ENCODE measurements around the gene ZDHHC20. TPM values are rescaled to one million over a fixed set of nuclear protein-coding genes. Genes with fewer than 3 reads are reported as not detected.
A peak's percentile ranks its signal among the peaks of the same experiment; 100 is the strongest.

Gene ZDHHC20
- total RNA-seq, 4 donors from 2014 or later, result 48.2 to 92.9 (median 69.5) TPM

DNA sequence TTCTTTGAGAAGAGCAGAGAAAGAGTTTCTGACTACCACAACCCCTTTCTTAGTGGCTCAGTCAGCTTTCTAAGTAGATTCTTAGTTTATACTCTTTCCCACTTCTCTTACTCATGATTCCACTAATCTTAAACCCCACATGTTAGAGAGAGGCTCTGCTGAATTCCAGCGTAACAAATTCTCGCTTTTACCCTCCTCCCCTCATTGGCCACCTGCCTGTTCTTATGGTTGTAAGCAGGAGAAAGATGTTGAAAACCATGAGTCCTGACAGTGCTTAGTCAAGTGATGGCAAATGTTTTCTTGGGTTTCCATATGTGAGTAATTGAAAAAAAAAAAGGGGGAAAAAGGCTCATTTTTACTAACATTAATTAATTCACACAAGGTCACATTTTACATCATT, 125.9 kb downstream of the ZDHHC20 start:
- H3K4me1 ChIP-seq, result no peaks in the 10 kb centered on the region
- H3K27ac ChIP-seq, result no peak overlapping the region
- no peaks in the 10 kb centered on the region for H3K9me3 ChIP-seq
- no peak for DNase-seq (ENCODE audit: low spot score in 2 of 2)
- WGBS, result 93% methylated on average over 2 of the region's 2 CpGs
- TF ChIP-seq EP300 (IDR thresholded peaks at IDR 0.05) (no peak), POLR2AphosphoS5 (IDR thresholded peaks at IDR 0.05) (no peak), POLR2A (IDR thresholded peaks at IDR 0.05) (no peak)
- TF ChIP-seq, protein P1, sequence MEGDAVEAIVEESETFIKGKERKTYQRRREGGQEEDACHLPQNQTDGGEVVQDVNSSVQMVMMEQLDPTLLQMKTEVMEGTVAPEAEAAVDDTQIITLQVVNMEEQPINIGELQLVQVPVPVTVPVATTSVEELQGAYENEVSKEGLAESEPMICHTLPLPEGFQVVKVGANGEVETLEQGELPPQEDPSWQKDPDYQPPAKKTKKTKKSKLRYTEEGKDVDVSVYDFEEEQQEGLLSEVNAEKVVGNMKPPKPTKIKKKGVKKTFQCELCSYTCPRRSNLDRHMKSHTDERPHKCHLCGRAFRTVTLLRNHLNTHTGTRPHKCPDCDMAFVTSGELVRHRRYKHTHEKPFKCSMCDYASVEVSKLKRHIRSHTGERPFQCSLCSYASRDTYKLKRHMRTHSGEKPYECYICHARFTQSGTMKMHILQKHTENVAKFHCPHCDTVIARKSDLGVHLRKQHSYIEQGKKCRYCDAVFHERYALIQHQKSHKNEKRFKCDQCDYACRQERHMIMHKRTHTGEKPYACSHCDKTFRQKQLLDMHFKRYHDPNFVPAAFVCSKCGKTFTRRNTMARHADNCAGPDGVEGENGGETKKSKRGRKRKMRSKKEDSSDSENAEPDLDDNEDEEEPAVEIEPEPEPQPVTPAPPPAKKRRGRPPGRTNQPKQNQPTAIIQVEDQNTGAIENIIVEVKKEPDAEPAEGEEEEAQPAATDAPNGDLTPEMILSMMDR (IDR thresholded peaks at IDR 0.05), result no peak
- H3K36me3 ChIP-seq, result no peaks in the 10 kb centered on the region
- no peaks in the 10 kb centered on the region for H3K27me3 ChIP-seq
- no peak overlapping the region for H3K4me3 ChIP-seq

DNA sequence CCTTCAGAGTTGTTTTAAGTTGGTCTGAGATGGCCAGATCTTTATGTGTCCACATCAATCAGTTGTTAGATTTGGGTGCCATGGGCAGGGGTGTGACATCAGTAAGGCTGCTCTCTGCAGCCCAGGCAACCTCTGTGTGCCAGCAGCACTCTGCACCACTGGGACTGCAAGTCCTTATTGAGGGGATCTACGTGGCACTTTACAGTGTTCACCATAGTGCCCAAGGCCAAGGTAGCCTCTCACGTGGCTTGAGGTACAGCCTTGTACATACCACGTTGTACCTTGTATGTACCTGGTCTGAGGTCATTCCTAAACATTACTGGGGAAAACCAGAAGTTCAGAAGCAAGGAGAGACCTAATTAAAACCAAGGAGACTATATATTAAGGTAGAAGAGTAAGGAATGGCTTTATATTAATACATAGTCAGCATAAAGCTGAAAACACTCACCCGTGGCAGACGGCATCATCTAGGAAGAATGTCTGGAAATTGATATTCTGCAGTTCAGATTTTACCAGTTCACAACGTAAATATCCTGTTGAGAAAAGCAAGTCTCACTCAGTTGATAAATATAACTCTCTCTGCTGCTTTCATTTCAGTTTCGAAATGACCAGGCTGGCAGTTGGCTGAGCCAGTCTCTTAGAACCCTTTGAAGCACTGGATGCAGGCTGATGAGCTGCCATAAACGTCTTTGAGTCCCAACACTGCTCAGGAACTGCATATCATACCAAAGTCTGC, 128.8 kb downstream of the ZDHHC20 start:
- Histone ChIP-seq H3K9me3 (no peaks in the 10 kb centered on the region), H3K36me3 (no peaks in the 10 kb centered on the region), H3K27ac (no peak overlapping the region), H3K27me3 (no peaks in the 10 kb centered on the region), H3K4me1 (peaks cover 9% of the 10 kb centered on the region), H3K4me3 (no peak overlapping the region)
- no peak for DNase-seq (ENCODE audit: low spot score in 2 of 2)
- no peak for TF ChIP-seq POLR2AphosphoS5 (IDR thresholded peaks at IDR 0.05)
- WGBS, result 85% methylated on average over 8 of the region's 8 CpGs

DNA sequence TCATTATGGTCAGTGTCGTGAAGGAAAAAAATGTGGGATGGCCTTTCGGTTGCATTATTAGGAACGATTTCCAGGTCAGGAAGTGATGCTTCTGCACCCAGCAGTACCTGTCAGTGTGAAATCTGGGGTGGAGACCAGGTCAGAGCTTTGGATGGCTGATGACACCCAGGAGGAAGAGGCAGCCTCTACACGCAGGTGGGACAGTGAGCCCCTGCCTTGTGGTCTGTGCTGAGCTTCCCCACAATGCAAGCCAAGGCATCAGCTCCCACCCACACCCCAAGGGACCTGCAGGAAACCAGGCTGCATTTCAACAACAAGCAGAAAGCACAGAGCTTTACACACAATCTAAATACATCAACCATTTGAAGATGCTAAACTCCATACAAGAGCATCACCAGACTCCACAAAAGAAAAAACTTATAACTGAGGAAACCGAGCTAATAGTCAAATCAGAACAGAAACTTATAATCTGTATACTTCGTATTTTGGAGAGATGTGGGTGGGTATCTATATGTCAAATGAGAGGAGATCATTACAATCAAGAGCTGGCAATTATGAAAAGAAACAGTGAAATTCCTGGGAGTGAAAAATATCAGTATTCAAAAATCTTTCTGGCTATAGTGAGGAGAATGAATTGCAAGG, 130.1 kb downstream of the ZDHHC20 start:
- WGBS, result 86% methylated on average over 6 of the region's 6 CpGs
- H3K27ac ChIP-seq, result no peak overlapping the region
- TF ChIP-seq POLR2AphosphoS5 (IDR thresholded peaks at IDR 0.05), result no peak
- TF ChIP-seq POLR2A (IDR thresholded peaks at IDR 0.05), result no peak
- TF ChIP-seq EP300 (IDR thresholded peaks at IDR 0.05), result no peak
- TF ChIP-seq, protein P1 (IDR thresholded peaks at IDR 0.05), result no peak
- H3K36me3 ChIP-seq, result no peaks in the 10 kb centered on the region
- peaks cover 9% of the 10 kb centered on the region for H3K4me1 ChIP-seq
- H3K27me3 ChIP-seq, result no peaks in the 10 kb centered on the region
- DNase-seq (ENCODE audit: low spot score in 2 of 2), result no peak
- no peaks in the 10 kb centered on the region for H3K9me3 ChIP-seq
- no peak overlapping the region for H3K4me3 ChIP-seq

DNA sequence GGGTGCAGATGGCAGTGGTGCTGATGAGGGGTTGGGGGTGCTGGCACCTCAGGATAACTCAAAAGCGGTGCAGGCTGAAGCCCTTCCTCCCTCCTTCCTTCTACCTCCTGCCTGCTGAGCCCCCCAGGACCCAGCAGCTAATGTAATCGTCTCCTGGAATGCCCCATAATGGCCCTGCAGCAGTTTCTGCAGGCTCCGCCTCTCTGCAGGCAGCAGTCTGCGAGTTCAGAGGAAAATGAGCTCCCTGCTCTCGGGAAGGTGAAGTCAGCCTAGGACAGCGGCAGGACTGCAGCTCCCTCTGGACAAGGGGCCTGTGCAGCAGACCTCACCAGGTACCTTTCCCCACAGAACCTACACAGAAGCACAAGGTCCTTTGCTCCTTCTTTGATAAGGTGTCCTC, 130.9 kb downstream of the ZDHHC20 start:
- H3K27me3 ChIP-seq, result no peaks in the 10 kb centered on the region
- 76% methylated on average over 5 of the region's 6 CpGs for WGBS
- no peak overlapping the region for H3K27ac ChIP-seq
- H3K36me3 ChIP-seq, result no peaks in the 10 kb centered on the region
- peaks cover 9% of the 10 kb centered on the region for H3K4me1 ChIP-seq
- DNase-seq (ENCODE audit: low spot score in 2 of 2), result no peak
- TF ChIP-seq POLR2A (IDR thresholded peaks at IDR 0.05), result no peak
- TF ChIP-seq, protein P1 (IDR thresholded peaks at IDR 0.05), result no peak
- no peak for TF ChIP-seq EP300 (IDR thresholded peaks at IDR 0.05)
- no peak overlapping the region for H3K4me3 ChIP-seq
- H3K9me3 ChIP-seq, result no peaks in the 10 kb centered on the region

DNA sequence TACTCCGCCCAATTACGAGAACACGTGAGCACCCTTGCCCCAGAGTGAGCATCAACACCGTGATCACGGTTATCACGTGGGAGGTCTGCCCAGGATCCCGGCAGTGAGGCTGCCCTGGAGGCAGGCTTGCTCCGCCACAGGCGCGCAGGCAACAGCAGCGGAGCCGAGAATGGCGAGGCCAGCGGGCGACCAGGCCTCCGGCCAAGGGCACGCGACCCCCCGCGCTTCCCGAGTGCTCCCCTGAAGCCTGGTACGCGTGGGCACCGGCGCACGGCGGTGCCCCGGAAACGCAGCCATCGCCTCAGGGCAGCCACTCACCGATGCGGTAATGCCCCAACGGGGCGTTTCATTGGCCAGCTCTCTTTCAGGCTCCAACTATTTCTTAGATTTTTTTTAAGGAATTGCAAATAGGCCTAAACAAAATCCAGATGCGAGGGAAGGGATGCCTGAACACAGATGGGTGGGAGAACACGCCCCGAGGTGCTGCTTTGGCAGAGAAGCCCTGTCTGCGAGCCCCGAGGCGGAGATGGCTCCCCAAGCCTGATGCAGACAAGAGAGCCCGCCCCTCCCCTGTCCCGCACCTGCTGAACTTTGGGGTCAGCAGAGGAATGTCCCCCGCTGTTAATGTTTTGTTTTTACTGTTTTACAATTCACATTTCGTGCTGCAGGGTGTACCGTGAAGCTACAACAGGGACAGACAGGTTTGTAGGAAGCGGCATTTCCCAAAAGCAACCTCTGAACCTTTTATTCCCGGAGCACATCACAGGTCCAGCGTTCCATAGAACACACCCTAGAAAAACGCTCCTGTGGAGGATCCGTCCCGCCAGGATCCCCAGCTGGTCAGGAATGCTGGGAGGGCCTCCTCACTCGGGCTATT, 132.7 kb downstream of the ZDHHC20 start:
- DNase-seq (ENCODE audit: low spot score in 2 of 2), result no peak

More for the DNA sequence above, 132.7 kb downstream of the ZDHHC20 start:
- no peak overlapping the region for H3K27ac ChIP-seq
- 21% methylated on average over 36 of the region's 52 CpGs for WGBS
- H3K4me1 ChIP-seq, result peaks cover 9% of the 10 kb centered on the region
- no peaks in the 10 kb centered on the region for H3K27me3 ChIP-seq
- H3K36me3 ChIP-seq, result no peaks in the 10 kb centered on the region
- TF ChIP-seq POLR2AphosphoS5 (IDR thresholded peaks at IDR 0.05) (no peak), EP300 (IDR thresholded peaks at IDR 0.05) (no peak), POLR2A (IDR thresholded peaks at IDR 0.05) (no peak)
- TF ChIP-seq, protein P1 (IDR thresholded peaks at IDR 0.05), result no peak
- no peaks in the 10 kb centered on the region for H3K9me3 ChIP-seq
- H3K4me3 ChIP-seq, result peak overlapping the region; percentile 47
